IPS DF 4.7 (cell line): ENCODE measurements around the gene DVL2.

Experiments used
- DNase-seq: peaks from one replicate; pipeline ENCODE4 v3.0.0-alpha.2; 2013; ENCODE audit warnings: low spot score; ENCODE audit errors: extremely low read depth

The DVL2 gene

GRCh38 chr17:7234083-7234951 lies at the start of gene DVL2:
Gene DVL2 (minus strand): TSS chr17:7234517. CDS start chr17:7234262, 255 bp downstream.
- no peak for DNase-seq

GRCh38 chr17:7283471-7284216 lies 49.3 kb upstream of the DVL2 start:
- no peak for DNase-seq

- no peak for DNase-seq
Observed at GRCh38 chr17:7282752-7283321, 48.5 kb upstream of the DVL2 start.

- DNase-seq, result no peak
Observed at GRCh38 chr17:7281953-7282751, 47.8 kb upstream of the DVL2 start.

GRCh38 chr17:7281074-7281952 lies 47.0 kb upstream of the DVL2 start, which contains the start of gene SLC2A4:
Gene SLC2A4 (plus strand): TSS chr17:7281718. CDS start chr17:7281935, 217 bp downstream.
- no peak for DNase-seq

- no peak for DNase-seq
Observed at GRCh38 chr17:7280519-7281073, 46.3 kb upstream of the DVL2 start.

DNA sequence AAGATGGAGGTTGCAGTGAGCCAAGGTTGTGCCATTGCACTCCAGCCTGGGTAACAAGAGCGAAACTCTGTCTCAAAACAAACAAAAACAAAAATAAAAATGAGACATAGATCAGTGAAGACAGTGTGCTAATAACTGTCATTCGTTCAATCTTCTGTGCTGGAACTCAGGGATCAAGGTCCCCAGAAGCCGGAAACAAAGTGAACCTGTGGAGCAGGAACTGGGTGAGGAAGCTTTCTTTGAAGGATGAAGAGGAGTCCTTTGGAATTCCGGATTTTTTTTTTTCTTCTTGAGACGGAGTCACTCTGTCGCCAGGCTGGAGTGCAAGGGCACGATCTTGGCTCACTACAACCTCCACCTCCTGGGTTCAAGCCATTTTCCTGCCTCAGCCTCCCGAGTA lies 45.1 kb upstream of the DVL2 start:
- no peak for DNase-seq

DNA sequence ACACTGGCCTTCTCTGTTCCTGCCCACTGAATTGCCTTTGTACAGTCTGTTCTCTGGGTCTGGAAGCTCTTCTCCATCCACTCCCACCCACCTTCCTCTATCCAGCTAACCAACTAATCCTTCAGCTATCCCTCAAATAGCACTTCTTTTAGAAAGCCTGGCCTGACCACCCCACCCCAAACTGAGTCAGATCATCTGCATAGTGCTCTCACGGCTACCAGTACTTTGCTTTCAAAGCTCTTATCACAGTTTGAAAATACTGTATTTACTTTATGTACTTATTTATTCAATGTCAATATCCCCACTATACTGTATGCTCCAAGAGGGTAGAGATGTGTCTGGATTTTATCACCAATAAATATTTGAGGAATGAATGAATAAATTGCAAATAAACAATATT lies 32.5 kb upstream of the DVL2 start:
- no peak for DNase-seq

DNA sequence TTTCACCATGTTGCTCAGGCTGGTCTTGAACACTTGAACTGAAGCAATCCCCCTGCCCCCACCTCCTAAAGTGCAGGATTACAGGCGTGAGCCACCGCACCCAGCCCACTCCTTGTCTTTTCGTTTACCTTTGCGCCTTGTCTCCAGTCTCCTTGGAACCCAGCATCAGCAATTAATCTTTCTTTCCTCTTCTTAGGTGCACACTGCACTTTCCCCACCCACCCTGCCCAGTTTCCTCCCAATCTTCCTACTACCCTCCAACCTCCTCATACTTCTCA lies 29.4 kb upstream of the DVL2 start:
- DNase-seq, result no peak

DNA sequence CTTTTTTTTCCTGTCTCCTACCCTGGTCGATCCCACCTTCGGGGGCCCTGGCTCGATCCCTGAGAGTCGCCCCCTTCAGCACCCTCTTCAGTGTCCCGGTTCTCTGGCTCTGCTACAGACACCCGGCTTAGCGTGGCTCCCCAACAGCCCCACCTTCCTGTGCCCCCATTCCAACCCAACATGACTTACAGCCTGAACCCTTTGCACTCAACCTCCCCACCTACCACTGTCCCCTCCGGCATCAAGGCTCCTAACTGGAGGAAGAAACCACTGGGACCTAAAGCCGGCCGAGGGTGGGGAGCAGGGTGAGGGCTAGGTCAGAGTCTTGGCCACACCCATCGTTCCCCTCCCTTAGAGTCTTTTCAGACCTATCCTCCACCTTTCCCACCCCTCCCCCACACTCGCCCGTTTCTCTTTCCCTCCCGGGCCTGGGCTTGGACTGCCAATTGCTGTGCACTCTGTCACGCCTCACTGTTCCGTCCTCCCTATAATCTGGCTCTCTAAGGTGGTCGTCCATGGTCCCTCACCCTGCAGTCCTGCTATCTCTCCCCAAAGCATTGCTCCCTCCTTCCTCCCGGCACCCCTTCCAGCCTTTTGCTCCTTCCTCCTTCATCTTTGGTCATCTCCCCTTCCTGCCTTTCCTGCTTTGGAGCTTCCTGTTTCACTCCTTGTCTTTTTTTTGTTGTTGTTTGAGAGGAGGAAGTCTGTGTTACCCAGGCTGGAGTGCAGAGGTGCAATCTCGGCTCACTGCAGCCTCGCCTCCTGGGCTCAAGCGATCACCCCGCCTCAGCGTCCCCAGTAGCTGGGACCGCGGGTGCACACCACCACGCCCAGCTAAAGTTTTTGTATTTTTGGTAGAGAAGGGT lies 28.9 kb upstream of the DVL2 start:
- no peak for DNase-seq

DNA sequence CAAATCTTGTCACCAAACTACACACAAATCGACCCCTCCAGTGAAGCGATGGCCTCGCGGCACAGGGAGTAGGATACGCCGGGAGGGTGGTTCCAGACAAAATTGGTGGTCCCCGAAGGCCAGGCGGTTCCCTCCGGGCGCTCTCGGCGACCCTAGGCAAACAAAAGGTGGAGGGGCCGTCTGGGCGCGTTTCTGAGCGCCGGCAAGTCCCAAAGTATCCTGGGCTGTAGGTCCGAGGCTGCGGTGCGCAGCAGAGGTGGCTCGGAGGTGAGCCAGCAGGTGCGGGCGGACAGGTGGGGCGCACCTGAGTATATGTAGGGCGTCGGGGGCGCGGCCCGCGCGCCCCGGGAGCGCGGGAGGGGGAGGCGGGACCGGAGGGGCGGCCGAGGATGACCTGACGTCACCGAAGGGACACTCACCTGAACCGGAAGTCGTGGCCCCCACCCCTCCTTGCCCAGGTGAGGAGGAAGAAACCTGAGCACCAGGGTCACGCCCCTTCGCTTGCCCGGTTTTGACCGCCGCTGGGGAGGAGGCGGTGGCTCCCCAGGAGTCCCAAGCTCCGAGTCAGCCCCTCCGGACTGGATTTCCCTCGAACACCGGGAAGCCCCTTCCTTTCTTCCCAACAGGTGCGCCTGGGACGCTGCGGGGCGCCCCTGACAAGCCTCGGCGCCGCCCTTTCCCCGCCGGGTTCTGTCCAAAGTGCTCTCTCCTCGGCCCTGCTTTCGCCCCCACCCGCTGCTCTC lies 28.0 kb upstream of the DVL2 start, which contains the start of gene CLDN7:
TSS of gene CLDN7 (minus strand) at position 287 of the 743 bp plus-strand sequence. CDS start 435 bp downstream, outside the sequence.
- DNase-seq, result no peak

DNA sequence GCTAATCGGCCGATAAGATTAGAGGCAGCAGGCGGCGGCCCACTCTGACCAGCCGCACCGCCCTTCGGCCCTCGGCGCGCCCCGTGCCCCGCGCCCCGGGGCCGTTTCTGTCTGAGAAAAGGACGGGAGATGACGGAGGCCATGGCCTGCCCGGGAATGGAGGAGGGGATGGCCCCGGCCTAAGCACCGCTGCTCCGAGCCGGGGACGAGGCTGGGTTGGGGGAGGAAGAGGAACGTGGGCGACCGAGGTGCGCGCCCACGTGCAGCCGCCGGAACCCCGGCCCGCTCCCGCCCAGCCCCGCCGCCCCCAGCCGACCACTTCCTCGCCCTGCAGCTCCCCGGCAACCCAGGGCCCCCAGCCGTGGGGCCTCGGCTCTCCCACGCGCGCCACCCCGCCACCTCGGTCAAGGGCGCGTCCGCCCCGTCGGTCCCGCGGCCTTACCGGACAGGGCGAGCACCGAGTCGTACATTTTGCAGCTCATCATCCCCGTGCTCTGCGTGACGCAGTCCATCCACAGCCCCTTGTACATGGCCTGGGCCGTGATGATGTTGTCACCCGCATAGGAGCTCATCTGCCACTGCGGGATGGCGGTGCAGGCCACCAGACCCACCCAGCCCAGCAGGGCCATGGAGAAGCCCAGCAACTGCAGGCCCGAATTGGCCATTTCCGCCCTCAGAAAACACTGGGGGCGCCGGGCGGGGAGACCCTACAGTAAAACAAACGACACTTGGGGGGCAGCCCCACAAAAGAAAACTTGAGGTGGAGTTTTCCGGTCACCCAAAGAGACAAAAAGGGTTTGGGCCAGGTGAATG lies 27.3 kb upstream of the DVL2 start:
- no peak for DNase-seq

DNA sequence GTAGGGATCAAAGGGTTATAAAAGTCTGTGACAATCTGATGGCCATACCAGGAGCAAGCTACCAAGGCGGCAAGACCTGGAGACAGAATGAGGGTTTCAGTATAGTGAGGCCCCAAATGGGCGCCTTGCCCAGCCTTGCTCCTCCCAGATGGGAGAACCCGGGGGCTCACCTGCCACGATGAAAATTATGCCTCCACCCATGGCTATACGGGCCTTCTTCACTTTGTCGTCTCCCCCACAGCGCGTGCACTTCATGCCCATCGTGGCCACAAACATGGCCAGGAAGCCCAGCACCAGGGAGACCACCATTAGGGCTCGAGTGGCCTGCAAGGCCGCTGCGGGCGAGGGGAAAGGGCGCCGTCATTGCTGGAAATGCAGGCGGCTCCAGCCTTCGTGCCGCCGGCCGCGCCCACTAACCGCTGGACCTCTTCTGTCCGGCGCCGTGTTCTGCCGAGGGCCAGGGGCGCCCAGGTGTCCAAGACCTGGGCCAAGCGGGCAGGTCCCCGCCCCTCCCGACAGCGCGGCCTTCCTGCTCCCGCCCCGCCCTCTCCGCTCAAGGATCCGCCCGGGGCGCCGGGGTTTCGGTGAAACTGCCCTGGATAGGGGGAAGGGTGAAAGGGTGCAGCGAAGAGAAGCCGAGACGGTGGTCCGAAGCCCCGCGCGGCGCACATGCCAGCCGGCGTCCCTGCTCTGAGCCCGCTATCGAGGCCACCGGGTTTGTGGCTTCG lies 26.5 kb upstream of the DVL2 start:
- DNase-seq, result no peak

DNA sequence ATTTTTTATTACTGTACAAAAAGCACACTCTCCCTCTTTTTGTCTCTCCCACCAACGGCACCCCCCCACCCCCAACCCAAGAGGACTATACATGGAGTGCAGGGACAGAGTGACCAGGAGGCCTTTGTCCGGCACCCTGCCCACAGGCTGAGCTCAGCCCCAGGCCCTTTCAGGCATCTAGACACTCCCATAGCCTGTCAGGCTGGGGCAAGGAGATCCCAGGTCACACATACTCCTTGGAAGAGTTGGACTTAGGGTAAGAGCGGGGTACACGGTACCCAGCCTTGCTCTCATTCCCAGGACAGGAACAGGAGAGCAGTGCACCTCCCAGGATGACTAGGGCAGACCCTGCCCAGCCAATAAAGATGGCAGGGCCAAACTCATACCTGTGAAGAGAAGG lies 25.8 kb upstream of the DVL2 start:
- no peak for DNase-seq

- DNase-seq, result no peak
Observed at GRCh38 chr17:7259555-7259889, 25.2 kb upstream of the DVL2 start.

DNA sequence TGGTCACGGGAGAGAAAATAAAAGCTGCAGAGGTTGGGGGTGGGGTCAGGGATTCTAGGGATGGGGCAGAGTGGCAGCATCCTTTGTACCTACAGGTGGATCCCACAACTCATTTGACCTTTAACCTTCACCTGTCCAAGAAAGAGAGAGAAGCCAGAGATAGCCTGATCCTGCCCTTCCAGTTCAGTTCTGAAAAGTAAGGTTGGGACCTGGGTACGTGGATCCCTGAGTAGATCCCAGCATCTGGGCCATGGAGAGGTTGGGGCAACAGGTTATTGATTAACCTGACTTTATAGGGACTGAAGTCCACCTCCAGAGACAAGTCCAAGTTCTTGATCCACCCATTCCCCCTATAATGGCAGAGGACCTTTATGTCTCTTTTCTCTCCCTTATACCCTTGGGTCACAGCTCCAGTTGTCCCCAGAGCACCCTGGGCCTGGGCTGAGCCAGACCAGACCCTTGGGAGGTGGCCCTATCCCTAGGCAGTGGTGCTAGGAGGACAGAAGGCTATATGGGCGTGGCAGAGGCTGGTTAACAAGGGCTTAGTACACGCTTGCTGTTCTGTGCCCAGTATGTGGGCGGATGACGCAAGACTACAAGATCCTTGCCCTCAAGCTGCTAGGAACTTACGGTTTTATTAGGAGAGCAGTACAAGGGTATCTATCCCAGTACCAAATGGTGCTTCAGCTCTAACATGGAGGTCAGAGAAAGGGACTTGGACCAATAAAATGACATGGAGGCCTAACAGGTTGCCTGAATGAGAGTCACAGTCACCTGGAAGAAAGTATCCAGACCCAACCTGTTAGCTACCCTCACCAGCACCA lies 24.6 kb upstream of the DVL2 start:
- no peak for DNase-seq
